GM12878 (cell line): ENCODE data around the gene TM7SF3. TPM values are rescaled to one million over a fixed set of nuclear protein-coding genes. Genes with fewer than 3 reads are reported as not detected.
"Not testable (repeated sequence)": the region's sequence is repeated elsewhere in the genome, so short reads cannot be mapped to it uniquely, and the experiment has no call there.

Experiments used
- ATAC-seq: fragments of 200-7000 bp; cut with Tn5 transposase; 3 replicates; pipeline ENCODE4 v1.9.1; 2020; ENCODE audit warnings: mild to moderate bottlenecking, moderate library complexity
- BruUV-seq: library from RNA; stranded (reverse); fragments of 400-500 nt; replicated peaks from 2 replicates; lab custom pipeline; 2021; lab: Mats Ljungman, UMichigan
- CTCF ChIA-PET: fragments of 300-600 bp; sonication (Branson Sonifier 250); formaldehyde crosslinking; extraction: SDS; loops from one replicate; lab custom pipeline; 2021; ENCODE audit warnings: inconsistent platforms; lab: Yijun Ruan, JAX
- POLR2A ChIA-PET: fragments of 350-600 bp; formaldehyde crosslinking; extraction: SDS; loops from one replicate; lab custom pipeline; 2021; ENCODE audit warnings: inconsistent platforms; lab: Charles Lee
- RAD21 ChIA-PET: fragments of 300-600 bp; sonication (Branson Sonifier 250); formaldehyde crosslinking; loops from one replicate; lab custom pipeline; 2023; ENCODE audit warnings: antibody characterized with exemption; ENCODE audit not compliant: unreplicated experiment; lab: Charles Lee
- SMC1A ChIA-PET: fragments of 300-600 bp; sonication (Branson Sonifier 250); formaldehyde crosslinking; loops from one replicate; lab custom pipeline; 2023; ENCODE audit not compliant: unreplicated experiment, uncharacterized antibody; lab: Charles Lee
- DNase-seq: peaks from one replicate; pipeline ENCODE4 v3.0.0-alpha.2; 2011; ENCODE audit warnings: low read depth, low spot score
- FAIRE-seq: peaks from 3 replicates; lab custom pipeline; 2011; peaks lifted over from hg19 to GRCh38; lab: Jason Lieb, UNC
- H2AFZ ChIP-seq: 2 replicates; pipeline ENCODE4 v1.6.0; 2011; ENCODE audit warnings: low read depth, low read length, control low read depth; ENCODE audit not compliant: control insufficient read depth
- H3K27ac ChIP-seq: 2 replicates; pipeline ENCODE4 v1.5.1; 2011; ENCODE audit warnings: control low read depth; ENCODE audit not compliant: control insufficient read depth, insufficient read depth
- H3K27me3 ChIP-seq, 2 experiments: replicated peaks in 1 of 2; 2 replicates each; pipeline versions ENCODE4 v1.6.0 to v1.6.1; 2011; ENCODE audit warnings: low read length in 1 of 2; ENCODE audit not compliant: control insufficient read depth in 2 of 2, insufficient read depth in 2 of 2
- H3K36me3 ChIP-seq, 2 experiments: 2 replicates each; pipeline ENCODE4 v1.5.1; 2011; ENCODE audit warnings: low read length in 1 of 2; ENCODE audit not compliant: control insufficient read depth in 2 of 2, insufficient read depth in 2 of 2
- H3K4me1 ChIP-seq: 2 replicates; pipeline ENCODE4 v1.6.1; 2011; ENCODE audit warnings: mild to moderate bottlenecking, low read length, moderate library complexity, mixed read lengths; ENCODE audit not compliant: control insufficient read depth, insufficient read depth
- H3K4me2 ChIP-seq: 2 replicates; pipeline ENCODE4 v1.6.0; 2011; ENCODE audit warnings: control low read depth; ENCODE audit not compliant: control insufficient read depth, insufficient read depth
- H3K4me3 ChIP-seq: fragments of 200-600 bp; sonication (generic); 2 replicates; pipeline ENCODE4 v1.5.1; 2016
- H3K79me2 ChIP-seq: 2 replicates; pipeline ENCODE4 v1.6.0; 2011; ENCODE audit warnings: low read length; ENCODE audit not compliant: control insufficient read depth, insufficient read depth
- H3K9ac ChIP-seq: 2 replicates; pipeline ENCODE4 v1.8.0; 2011; ENCODE audit warnings: low read length, control low read depth, mixed read lengths; ENCODE audit not compliant: control insufficient read depth, insufficient read depth
- H3K9me3 ChIP-seq: replicated peaks from 3 replicates; pipeline ENCODE4 v1.5.1; 2011; ENCODE audit warnings: mild to moderate bottlenecking, low read length; ENCODE audit not compliant: control insufficient read depth, insufficient read depth
- H4K20me1 ChIP-seq: 2 replicates; pipeline ENCODE4 v1.6.0; 2011; ENCODE audit not compliant: control insufficient read depth, insufficient read depth
- ESRRA ChIP-seq: IDR thresholded peaks from 2 replicates; pipeline ENCODE4 v1.6.1; 2012; ENCODE audit warnings: mild to moderate bottlenecking, low read length, improper control_type of control experiment
- GATAD2B ChIP-seq: fragments of 450-650 bp; conservative IDR thresholded peaks from 2 replicates; pipeline ENCODE4 v1.6.1; 2017; ENCODE audit warnings: low read depth, mild to moderate bottlenecking, moderate library complexity
- LARP7 ChIP-seq: fragments of 450-650 bp; IDR thresholded peaks from 2 replicates; pipeline ENCODE4 v1.6.1; 2017; ENCODE audit warnings: mild to moderate bottlenecking
- MEF2A ChIP-seq: IDR thresholded peaks from 2 replicates; pipeline ENCODE4 v1.6.1; 2011; ENCODE audit warnings: low read depth, mild to moderate bottlenecking, low read length, moderate library complexity; ENCODE audit not compliant: insufficient read depth
- POLR2AphosphoS5 ChIP-seq: IDR thresholded peaks from 2 replicates; pipeline ENCODE4 v1.6.1; 2011; ENCODE audit warnings: mild to moderate bottlenecking, low read length, inconsistent platforms
- RAD21 ChIP-seq: IDR thresholded peaks from 2 replicates; pipeline ENCODE4 v1.6.1; 2011; ENCODE audit warnings: mild to moderate bottlenecking, low read depth, low read length, moderate library complexity; ENCODE audit not compliant: insufficient read depth
- RFX5 ChIP-seq: IDR thresholded peaks from 2 replicates; pipeline ENCODE4 v1.6.1; 2011; ENCODE audit warnings: low read depth, low read length, improper control_type of control experiment
- SIN3A ChIP-seq: IDR thresholded peaks from 2 replicates; pipeline ENCODE4 v1.6.1; 2012; ENCODE audit warnings: low read depth, low read length, improper control_type of control experiment
- YY1 ChIP-seq: IDR thresholded peaks from 2 replicates; pipeline ENCODE4 v1.6.1; 2011; ENCODE audit warnings: low read depth, mild to moderate bottlenecking, low read length
- WGBS: methylation state at CpG from one replicate; pipeline ENCODE4 v1.1.6; 2016; ENCODE audit warnings: low lambda C conversion rate; ENCODE audit not compliant: insufficient replicate concordance, insufficient coverage; ENCODE audit errors: missing lambda C conversion rate; 5-methylcytosine and 5-hydroxymethylcytosine counted together
- in situ Hi-C: fragments of 300-500 bp; cut with MboI; formaldehyde crosslinking; loops from 9 replicates; pipeline ENCODE4 v1.14.3; 2018; ENCODE audit warnings: mixed read lengths
- intact Hi-C: fragments of 100-400 bp; cut with micrococcal nuclease; formaldehyde crosslinking; loops from one replicate; pipeline ENCODE4 v1.14.2; 2022; ENCODE audit not compliant: unreplicated experiment
- polyA plus RNA-seq, 11 experiments: library from polyadenylated mRNA; depleted of rRNA in 4 of 11; unstranded in 6 of 11; stranded (reverse) in 5 of 11; fragments of >200 nt; fragmentation: Nextera tagmentation in 4 of 11; fragmentation: Illumina TruSeq in 1 of 11; extraction: Ambion mirVana in 4 of 11; extraction: Trizol in 1 of 11; gene quantifications; 1 replicate in 1 of 11; 2 replicates in 10 of 11; pipeline versions ENCODE4 v1.2.1 to v1.2.3, GENCODE V29; 2011 to 2016; ENCODE audit warnings: inconsistent platforms in 2 of 11, missing spikeins in 2 of 11, low read depth in 1 of 11
- total RNA-seq, 4 experiments: library from RNA; depleted of rRNA in 3 of 4; stranded (reverse); fragments of >200 nt in 3 of 4; fragmentation: Illumina TruSeq in 1 of 4; extraction: Trizol in 1 of 4; gene quantifications; 2 replicates each; pipeline versions ENCODE4 v1.2.1 to v1.2.3, GENCODE V29; 2013 to 2021

The TM7SF3 gene
- total and polyA plus RNA-seq, 10 of the 15 experiments (the other 5 are each of a cell fraction or from before 2014, with no cell fraction given) = 31.4 to 341 (median 74.8) TPM

- TF ChIP-seq YY1 (no peak), POLR2AphosphoS5 (no peak), SIN3A (no peak), MEF2A (no peak), ESRRA (no peak), LARP7 (no peak), GATAD2B (no peak), RAD21 (no peak), RFX5 (no peak)
- ChIA-PET RAD21 (interaction anchor here (3.5 to 10.8 kb wide), 2 partner anchors 286 to 367 kb away, joined by 17 to 216 read pairs; no protein-coding TSS in a partner anchor), CTCF (interaction anchor here (1.1 to 15.9 kb wide), 3 partner anchors 124 to 367 kb away, joined by 7 to 294 read pairs (median 10); no protein-coding TSS in a partner anchor), POLR2A (interaction anchor here (0.6 kb wide), 1 partner anchor 575 kb away, joined by 3 read pairs; no protein-coding TSS in a partner anchor), SMC1A (interaction anchor here (1.1 to 11.1 kb wide), 4 partner anchors 9 to 288 kb away, joined by 3 to 198 read pairs (median 4); no protein-coding TSS in a partner anchor)
- BruUV-seq = no TSS peak
- Histone ChIP-seq H3K79me2 (peaks cover 16% of the 10 kb centered on the region), H3K27me3 (no peaks in the 10 kb centered on the region), H2AFZ (no peak overlapping the region; the same call in 1 of the 2 replicates), H4K20me1 (no peaks in the 10 kb centered on the region), H3K36me3 (no peaks in the 10 kb centered on the region), H3K9ac (no peak overlapping the region), H3K4me2 (no peak overlapping the region), H3K9me3 (no peaks in the 10 kb centered on the region), H3K27ac (no peak overlapping the region), H3K4me1 (peaks cover 13% of the 10 kb centered on the region), H3K4me3 (no peak overlapping the region)
- WGBS = 100% methylated on average over 1 of the region's 1 CpG
- intact Hi-C loops = loop anchor here (5.0 kb wide), 1 partner anchor 364 kb away; no protein-coding TSS in a partner anchor
- ATAC-seq (no peak), DNase-seq (no peak), FAIRE-seq (no peak)
- in situ Hi-C loops = no loop called here
Measured at GRCh38 chr12:27018037-27018436, 3.9 kb upstream of the TM7SF3 start.

GRCh38 chr12:27017163-27017823, 3.1 kb upstream of the TM7SF3 start:
- intact Hi-C loops = loop anchor here (5.0 kb wide), 1 partner anchor 365 kb away; no protein-coding TSS in a partner anchor
- ATAC-seq, H3K9ac ChIP-seq, in situ Hi-C loops, H4K20me1 ChIP-seq, H3K4me2 ChIP-seq, FAIRE-seq, H3K27ac ChIP-seq, BruUV-seq, H2AFZ ChIP-seq, H3K36me3 ChIP-seq, H3K9me3 ChIP-seq, H3K27me3 ChIP-seq, H3K4me3 ChIP-seq, DNase-seq: not testable (repeated sequence)
- Histone ChIP-seq H3K79me2 (peaks cover 17% of the 10 kb centered on the region), H3K4me1 (peaks cover 13% of the 10 kb centered on the region)
- 86% methylated on average over 5 of the region's 5 CpGs for WGBS
- SMC1A ChIA-PET = interaction anchor here (0.6 to 11.1 kb wide), 9 partner anchors 8 to 369 kb away, joined by 3 to 198 read pairs (median 7); no protein-coding TSS in a partner anchor
- POLR2A ChIA-PET = interaction anchor here (0.6 kb wide), 2 partner anchors 52 to 576 kb away, joined by 3 read pairs; no protein-coding TSS in a partner anchor
- RAD21 ChIA-PET = interaction anchor here (1.7 to 10.8 kb wide), 4 partner anchors 75 to 368 kb away, joined by 6 to 216 read pairs (median 15); partner anchors contain the start of gene STK38L
- CTCF ChIA-PET = interaction anchor here (0.8 to 15.9 kb wide), 8 partner anchors 9 to 366 kb away, joined by 3 to 294 read pairs (median 12); no protein-coding TSS in a partner anchor
